T-cell (primary cell): ENCODE measurements around the gene DDI2. TPM values are rescaled to one million over a fixed set of nuclear protein-coding genes. Genes with fewer than 3 reads are reported as not detected.

ENCODE experiments used
- ATAC-seq, 4 experiments: fragments of 200-7000 bp in 3 of 4; fragments of 150-1000 bp in 1 of 4; cut with Tn5 transposase; replicated peaks in 1 of 4; 1 replicate in 3 of 4; 2 replicates in 1 of 4; pipeline ENCODE4 v1.10.0; 2021; ENCODE audit warnings: moderate library complexity in 3 of 4, mild to moderate bottlenecking in 2 of 4, moderate number of reproducible peaks in 1 of 4
- CTCF ChIA-PET, 2 donors: fragments of 300-600 bp; sonication (Branson Sonifier 250); formaldehyde crosslinking; loops; one replicate each; lab custom pipeline; 2022; ENCODE audit warnings: antibody characterized with exemption in 2 of 2; lab: Charles Lee
- POLR2A ChIA-PET, 2 donors: fragments of 300-600 bp; sonication (Branson Sonifier 250); formaldehyde crosslinking; loops; one replicate each; lab custom pipeline; 2022; ENCODE audit warnings: antibody characterized with exemption in 2 of 2; lab: Charles Lee
- DNase-seq, 35 experiments: peaks; one replicate each; pipeline versions ENCODE4 v3.0.0 to v3.0.0-alpha.2; 2013 to 2023
- H3K27ac ChIP-seq: one replicate; pipeline ENCODE4 v1.5.1; 2013; ENCODE audit warnings: low read length
- H3K27me3 ChIP-seq, 2 experiments: replicated peaks in 1 of 2; 1 replicate in 1 of 2; 2 replicates in 1 of 2; pipeline versions ENCODE4 v1.6.1 to v1.7.0; 2013; ENCODE audit warnings: low read length in 1 of 2, mixed read lengths in 1 of 2; ENCODE audit not compliant: control insufficient read depth in 2 of 2, insufficient read depth in 2 of 2; ENCODE audit errors: extremely low read depth in 1 of 2
- H3K36me3 ChIP-seq, 2 donors: 1 replicate in 1 of 2; 2 replicates in 1 of 2; pipeline versions ENCODE4 v1.6.1 to v1.7.0; 2013; ENCODE audit warnings: low read length in 1 of 2; ENCODE audit not compliant: control insufficient read depth in 2 of 2, insufficient read depth in 1 of 2; ENCODE audit errors: extremely low read depth in 1 of 2
- H3K4me1 ChIP-seq, 2 experiments: 1 replicate in 1 of 2; 2 replicates in 1 of 2; pipeline versions ENCODE4 v1.6.1 to v1.7.0; 2013; ENCODE audit warnings: low read length in 2 of 2, mixed read lengths in 1 of 2; ENCODE audit not compliant: insufficient read depth in 2 of 2, control insufficient read depth in 1 of 2; ENCODE audit errors: extremely low read depth in 1 of 2
- H3K4me3 ChIP-seq, 2 donors: 1 replicate in 1 of 2; 2 replicates in 1 of 2; pipeline versions ENCODE4 v1.5.1 to v1.7.0; 2013; ENCODE audit warnings: mild to moderate bottlenecking in 2 of 2, low read length in 1 of 2, moderate library complexity in 1 of 2; ENCODE audit not compliant: control insufficient read depth in 1 of 2; ENCODE audit errors: extremely low read depth in 1 of 2
- H3K9me3 ChIP-seq: 2 replicates; pipeline ENCODE4 v1.7.0; 2013
- H3K27ac Mint-ChIP-seq, 2 donors: one replicate each; pipeline ENCODE4 v1.8.0; 2020 to 2021; ENCODE audit warnings: mild to moderate bottlenecking in 2 of 2, mixed read lengths in 2 of 2
- H3K27me3 Mint-ChIP-seq, 2 donors: one replicate each; pipeline ENCODE4 v1.8.0; 2021 to 2022; ENCODE audit warnings: mixed read lengths in 2 of 2
- H3K36me3 Mint-ChIP-seq: one replicate; pipeline ENCODE4 v1.8.0; 2021; ENCODE audit warnings: mixed read lengths
- H3K4me1 Mint-ChIP-seq, 3 donors: one replicate each; pipeline ENCODE4 v1.8.0; 2020 to 2022; ENCODE audit warnings: mixed read lengths in 3 of 3, mild to moderate bottlenecking in 1 of 3
- H3K4me3 Mint-ChIP-seq, 3 donors: one replicate each; pipeline ENCODE4 v1.8.0; 2020 to 2022; ENCODE audit warnings: mild to moderate bottlenecking in 3 of 3, mixed read lengths in 3 of 3, moderate library complexity in 3 of 3
- H3K9me3 Mint-ChIP-seq, 3 donors: one replicate each; pipeline ENCODE4 v1.8.0; 2020 to 2022; ENCODE audit warnings: mixed read lengths in 3 of 3
- WGBS: methylation state at CpG from one replicate; pipeline ENCODE4 v1.1.5; 2013; ENCODE audit warnings: missing lambda C conversion rate; ENCODE audit not compliant: insufficient coverage; 5-methylcytosine and 5-hydroxymethylcytosine counted together
- total RNA-seq, 35 experiments: library from RNA in 6 of 35; stranded (reverse) in 6 of 35; fragments of 120-200 nt in 1 of 35; gene quantifications; one replicate each; pipeline versions ENCODE4 v1.2.1 to v1.2.4 and lab custom pipeline; 2013 to 2026

Gene DDI2
- total RNA-seq, 5 donors from 2014 or later (not counting 1 experiment from before 2014, with no cell fraction given) = 32.4 to 62.2 (median 60.5) TPM

- no peak for ATAC-seq
These were observed 10.2 kb downstream of the DDI2 start for GRCh38 chr1:15627343-15627988.

DNA sequence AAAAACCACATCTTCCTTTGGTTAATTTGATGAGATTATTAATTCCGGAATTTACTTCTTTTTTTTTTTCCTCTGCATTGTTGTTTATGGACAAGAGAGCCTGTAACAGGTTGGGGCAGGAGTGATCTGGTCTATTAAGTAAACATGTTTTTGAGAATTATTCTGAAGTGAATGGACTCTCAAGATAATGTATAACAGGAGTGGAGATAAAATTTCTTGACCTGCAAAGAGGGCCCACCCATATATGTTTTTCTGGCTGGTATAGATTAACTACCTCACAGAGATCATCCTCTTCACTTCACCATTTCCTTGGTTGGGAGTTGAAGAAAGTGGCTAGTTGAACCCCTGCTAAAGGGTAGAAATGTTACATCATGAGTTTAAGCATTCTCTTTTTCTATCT lies 10.7 kb downstream of the DDI2 start:
- H3K36me3 ChIP-seq = peaks cover 3 to 32% of the 10 kb centered on the region in 2 donors
- ChIA-PET CTCF (no interaction called here), POLR2A (no interaction called here)
- no peak overlapping the region for H3K4me3 ChIP-seq
- DNase-seq (no peak), ATAC-seq (no peak)
- Mint-ChIP-seq H3K27me3 (no peaks in the 10 kb centered on the region), H3K4me3 (no peak overlapping the region), H3K9me3 (no peaks in the 10 kb centered on the region), H3K36me3 (peaks cover 42% of the 10 kb centered on the region), H3K4me1 (peaks cover 32 to 37% (median 34%) of the 10 kb centered on the region in 3 donors), H3K27ac (peak overlapping the region; percentile 22 to 55)
- H3K4me1 ChIP-seq = no peaks in the 10 kb centered on the region
- no peaks in the 10 kb centered on the region for H3K9me3 ChIP-seq
- H3K27me3 ChIP-seq = no peaks in the 10 kb centered on the region
- no CpG with 5 or more reads among the region's 1 CpG for WGBS
- H3K27ac ChIP-seq = no peak overlapping the region

More at GRCh38 chr1:15627343-15627988, 10.2 kb downstream of the DDI2 start:
- Histone ChIP-seq H3K4me3 (no peak overlapping the region), H3K36me3 (peaks cover 3 to 30% of the 10 kb centered on the region in 2 donors), H3K27ac (no peak overlapping the region), H3K4me1 (no peaks in the 10 kb centered on the region), H3K27me3 (no peaks in the 10 kb centered on the region), H3K9me3 (no peaks in the 10 kb centered on the region)
- CTCF ChIA-PET = no interaction called here
- POLR2A ChIA-PET = no interaction called here
- Mint-ChIP-seq H3K27ac (peak overlapping the region in 1 of 2 donors; percentile 16), H3K9me3 (no peaks in the 10 kb centered on the region), H3K27me3 (no peaks in the 10 kb centered on the region), H3K4me1 (peaks cover 38 to 43% (median 39%) of the 10 kb centered on the region in 3 donors), H3K4me3 (no peak overlapping the region), H3K36me3 (peaks cover 44% of the 10 kb centered on the region)
- 100% methylated on average over 1 of the region's 4 CpGs for WGBS
- no peak for DNase-seq

- ATAC-seq (no peak), DNase-seq (no peak)
- ChIA-PET POLR2A (no interaction called here), CTCF (interaction anchor here (0.6 to 0.7 kb wide), 2 partner anchors 37 to 39 kb away, joined by 6 read pairs; no protein-coding TSS in a partner anchor)
- Histone ChIP-seq H3K4me3 (no peak overlapping the region), H3K4me1 (no peaks in the 10 kb centered on the region), H3K36me3 (peaks cover 16 to 76% of the 10 kb centered on the region in 2 donors), H3K27ac (no peak overlapping the region), H3K27me3 (no peaks in the 10 kb centered on the region), H3K9me3 (no peaks in the 10 kb centered on the region)
- Mint-ChIP-seq H3K9me3 (no peaks in the 10 kb centered on the region), H3K4me1 (peaks cover 0 to 5% (median 1%) of the 10 kb centered on the region in 3 donors), H3K36me3 (peaks cover 61% of the 10 kb centered on the region), H3K27me3 (no peaks in the 10 kb centered on the region), H3K27ac (no peak overlapping the region), H3K4me3 (no peak overlapping the region)
- WGBS = 94% methylated on average over 6 of the region's 9 CpGs
These were observed 16.6 kb downstream of the DDI2 start for GRCh38 chr1:15633756-15634420.

- H3K4me1 Mint-ChIP-seq = peaks cover 0 to 9% (median 0%) of the 10 kb centered on the region in 3 donors
- no peak for ATAC-seq
- H3K27ac ChIP-seq = no peak overlapping the region
- H3K27ac Mint-ChIP-seq = no peak overlapping the region
- H3K36me3 ChIP-seq = peaks cover 16 to 82% of the 10 kb centered on the region in 2 donors
- H3K9me3 ChIP-seq = no peaks in the 10 kb centered on the region
- no peaks in the 10 kb centered on the region for H3K4me1 ChIP-seq
- no peaks in the 10 kb centered on the region for H3K9me3 Mint-ChIP-seq
- CTCF ChIA-PET = no interaction called here
- no peaks in the 10 kb centered on the region for H3K27me3 Mint-ChIP-seq
- 94% methylated on average over 2 of the region's 4 CpGs for WGBS
- no peak overlapping the region for H3K4me3 Mint-ChIP-seq
- H3K27me3 ChIP-seq = no peaks in the 10 kb centered on the region
- no peak overlapping the region for H3K4me3 ChIP-seq
- no peak for DNase-seq
- peaks cover 61% of the 10 kb centered on the region for H3K36me3 Mint-ChIP-seq
- POLR2A ChIA-PET = interaction anchor here in 1 of 2 donors (0.7 to 1.1 kb wide), 2 partner anchors 9 to 161 kb away, joined by 3 to 6 read pairs; no protein-coding TSS in a partner anchor
These were observed 19.2 kb downstream of the DDI2 start for GRCh38 chr1:15636436-15636835.

- no CpG with 5 or more reads among the region's 4 CpGs for whole genome bisulfite sequencing
- peaks cover 0 to 9% (median 0%) of the 10 kb centered on the region in 3 donors for H3K4me1 Mint-ChIP-seq
- no peak overlapping the region for H3K4me3 ChIP-seq
- H3K9me3 ChIP-seq = no peaks in the 10 kb centered on the region
- peaks cover 16 to 84% of the 10 kb centered on the region in 2 donors for H3K36me3 ChIP-seq
- no peaks in the 10 kb centered on the region for H3K27me3 ChIP-seq
- no peaks in the 10 kb centered on the region for H3K27me3 Mint-ChIP-seq
- no peak overlapping the region for H3K4me3 Mint-ChIP-seq
- ChIA-PET POLR2A (no interaction called here), CTCF (no interaction called here)
- peaks cover 64% of the 10 kb centered on the region for H3K36me3 Mint-ChIP-seq
- H3K4me1 ChIP-seq = no peaks in the 10 kb centered on the region
- no peak overlapping the region for H3K27ac ChIP-seq
- no peaks in the 10 kb centered on the region for H3K9me3 Mint-ChIP-seq
- H3K27ac Mint-ChIP-seq = no peak overlapping the region
- DNase-seq (no peak), ATAC-seq (no peak)
These were observed 20.6 kb downstream of the DDI2 start for GRCh38 chr1:15637826-15638225.

DNA sequence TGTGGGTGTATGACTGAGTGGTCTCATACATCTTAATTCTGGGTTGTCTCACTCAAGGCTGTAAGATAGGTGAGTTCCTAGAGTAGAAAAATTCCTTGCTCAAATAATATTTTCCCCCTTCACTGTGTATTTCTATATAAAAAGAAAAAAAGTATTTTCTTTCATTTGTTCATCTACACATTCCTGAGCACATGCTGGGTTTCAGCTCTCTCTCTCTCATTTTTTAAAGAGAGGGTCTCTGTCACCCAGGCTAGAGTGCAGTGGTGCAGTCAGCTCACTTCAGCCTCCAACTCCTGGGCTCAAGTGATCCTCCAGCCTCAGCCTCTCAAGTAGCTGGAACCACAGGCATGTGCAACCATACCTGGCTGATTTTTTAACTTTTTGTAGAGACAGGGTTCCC lies 22.0 kb downstream of the DDI2 start:
- Mint-ChIP-seq H3K4me3 (no peak overlapping the region), H3K27ac (no peak overlapping the region), H3K27me3 (no peaks in the 10 kb centered on the region), H3K36me3 (peaks cover 65% of the 10 kb centered on the region), H3K4me1 (peaks cover 0 to 9% (median 0%) of the 10 kb centered on the region in 3 donors), H3K9me3 (no peaks in the 10 kb centered on the region)
- ATAC-seq = no peak
- POLR2A ChIA-PET = interaction anchor here in 1 of 2 donors (0.6 kb wide), 1 partner anchor 641 kb away, joined by 3 read pairs; no protein-coding TSS in a partner anchor
- no peak overlapping the region for H3K27ac ChIP-seq
- CTCF ChIA-PET = no interaction called here
- peaks cover 16 to 83% of the 10 kb centered on the region in 2 donors for H3K36me3 ChIP-seq
- no peaks in the 10 kb centered on the region for H3K27me3 ChIP-seq
- H3K4me3 ChIP-seq = no peak overlapping the region
- H3K4me1 ChIP-seq = no peaks in the 10 kb centered on the region
- no peak for DNase-seq
- no peaks in the 10 kb centered on the region for H3K9me3 ChIP-seq
